Activated CD4-positive, alpha-beta T cell treated with anti-CD3 and anti-CD28 coated beads, Interleukin-2, amount 50 U/mL, for 16 hours (primary cell): ENCODE measurements around the gene IL1RN.

Source experiments
- DNase-seq: peaks from one replicate; pipeline ENCODE4 v3.0.0-alpha.2; 2020

IL1RN gene

GRCh38 chr2:113129519-113130078, 2.2 kb downstream of the IL1RN start:
- DNase-seq: no peak

DNA sequence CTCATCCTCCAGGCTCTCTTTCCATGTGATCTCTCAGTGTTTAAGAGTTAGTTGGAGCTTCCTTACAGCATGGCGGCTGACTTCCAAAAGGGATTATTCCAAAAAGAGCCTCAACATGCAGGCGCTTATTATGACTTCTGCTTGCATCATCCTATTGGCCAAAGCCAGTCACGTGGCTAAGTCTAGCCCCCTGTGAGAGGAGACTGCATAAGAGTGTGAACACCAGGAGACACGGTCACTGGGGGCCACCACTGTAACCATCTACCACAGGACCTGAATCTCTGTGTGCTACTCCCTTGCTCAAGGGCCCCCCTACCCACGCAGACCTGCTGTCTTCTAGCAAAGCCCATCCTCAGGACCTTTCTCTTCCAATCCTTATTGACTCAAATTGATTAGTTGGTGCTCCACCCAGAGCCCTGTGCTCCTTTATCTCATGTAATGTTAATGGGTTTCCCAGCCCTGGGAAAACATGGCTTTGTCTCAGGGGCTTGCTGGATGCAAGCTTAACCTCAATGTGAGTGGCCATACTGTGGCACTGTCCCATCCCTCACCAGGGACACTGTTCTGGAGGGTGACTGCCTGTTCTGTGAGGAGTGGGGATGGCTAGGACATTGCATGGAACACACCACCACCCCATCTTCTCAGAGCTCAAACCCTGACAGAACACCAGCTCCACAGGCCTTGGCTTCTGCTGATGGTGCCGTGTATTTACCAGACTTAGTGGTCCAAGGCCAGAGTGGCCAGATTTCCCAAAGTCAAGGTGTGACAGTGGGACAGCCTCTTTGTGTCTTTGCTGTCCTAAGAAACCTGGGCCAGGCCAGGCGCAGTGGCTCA, 4.2 kb downstream of the IL1RN start:
- DNase-seq: no peak

GRCh38 chr2:113132414-113133021, 5.1 kb downstream of the IL1RN start:
- DNase-seq: no peak

- peak; percentile 33 for DNase-seq
Observed at GRCh38 chr2:113133704-113134598, 6.6 kb downstream of the IL1RN start.

DNA sequence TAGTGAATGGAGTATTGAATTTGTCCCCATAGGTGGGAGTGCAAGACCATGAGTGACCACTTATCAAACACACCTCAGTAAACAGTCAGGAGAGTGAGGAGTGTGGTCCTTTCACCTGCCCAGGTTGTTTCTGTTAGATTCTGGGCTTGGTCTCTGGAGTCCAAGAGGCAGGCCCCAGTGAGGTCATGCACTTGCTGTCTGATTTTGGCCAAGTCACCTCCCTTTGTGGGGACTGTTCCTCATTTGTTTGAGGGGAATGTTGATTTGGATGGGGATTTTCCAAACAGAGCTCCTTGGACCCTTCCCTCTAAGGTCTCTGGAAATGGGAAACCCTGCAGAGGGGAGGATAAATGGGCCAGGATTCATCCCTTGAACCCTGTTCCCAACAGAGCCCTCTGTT, 7.3 kb downstream of the IL1RN start:
- no peak for DNase-seq

DNA sequence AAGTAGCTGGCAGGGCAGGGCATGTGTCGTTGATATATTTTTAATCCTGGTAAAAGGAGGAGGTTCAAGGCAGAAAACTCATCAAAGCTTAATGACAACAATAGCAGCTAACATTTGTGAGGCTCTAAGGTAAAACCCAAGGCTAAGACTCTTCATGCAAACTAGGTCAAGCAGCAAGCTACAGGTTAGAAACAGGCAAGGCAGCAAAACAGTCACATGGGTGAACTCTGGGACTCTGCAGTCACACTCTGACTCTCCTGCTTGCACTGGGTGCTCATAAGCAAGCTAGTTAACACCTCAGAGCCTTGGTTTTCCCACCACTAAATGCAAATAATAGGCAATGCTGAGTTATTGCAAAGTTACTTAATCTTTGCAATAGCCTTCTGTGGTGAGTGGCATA, 7.9 kb downstream of the IL1RN start:
- peak; percentile 17 for DNase-seq

GRCh38 chr2:113136828-113137775, 9.7 kb downstream of the IL1RN start:
- peak; percentile 42 for DNase-seq

DNA sequence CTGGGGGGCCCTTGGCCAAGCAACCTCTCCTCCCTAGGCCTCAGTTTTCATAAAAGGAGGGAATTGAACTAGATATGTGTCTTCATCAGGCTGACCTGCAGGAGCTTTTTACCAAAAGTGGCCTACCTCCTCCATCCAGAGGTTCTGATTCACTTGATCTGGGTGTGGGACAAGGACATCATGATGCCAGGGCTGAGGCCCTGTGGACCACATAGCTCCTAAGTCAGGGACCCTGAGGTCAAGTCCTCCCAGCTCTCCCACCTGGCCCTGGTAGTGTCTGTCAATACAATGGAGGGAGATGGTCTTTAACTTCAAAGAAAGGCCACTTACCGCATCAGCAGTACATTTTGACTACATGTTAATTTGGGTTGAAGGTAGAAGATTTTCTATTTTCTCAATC, 10.4 kb downstream of the IL1RN start:
- DNase-seq: no peak

DNA sequence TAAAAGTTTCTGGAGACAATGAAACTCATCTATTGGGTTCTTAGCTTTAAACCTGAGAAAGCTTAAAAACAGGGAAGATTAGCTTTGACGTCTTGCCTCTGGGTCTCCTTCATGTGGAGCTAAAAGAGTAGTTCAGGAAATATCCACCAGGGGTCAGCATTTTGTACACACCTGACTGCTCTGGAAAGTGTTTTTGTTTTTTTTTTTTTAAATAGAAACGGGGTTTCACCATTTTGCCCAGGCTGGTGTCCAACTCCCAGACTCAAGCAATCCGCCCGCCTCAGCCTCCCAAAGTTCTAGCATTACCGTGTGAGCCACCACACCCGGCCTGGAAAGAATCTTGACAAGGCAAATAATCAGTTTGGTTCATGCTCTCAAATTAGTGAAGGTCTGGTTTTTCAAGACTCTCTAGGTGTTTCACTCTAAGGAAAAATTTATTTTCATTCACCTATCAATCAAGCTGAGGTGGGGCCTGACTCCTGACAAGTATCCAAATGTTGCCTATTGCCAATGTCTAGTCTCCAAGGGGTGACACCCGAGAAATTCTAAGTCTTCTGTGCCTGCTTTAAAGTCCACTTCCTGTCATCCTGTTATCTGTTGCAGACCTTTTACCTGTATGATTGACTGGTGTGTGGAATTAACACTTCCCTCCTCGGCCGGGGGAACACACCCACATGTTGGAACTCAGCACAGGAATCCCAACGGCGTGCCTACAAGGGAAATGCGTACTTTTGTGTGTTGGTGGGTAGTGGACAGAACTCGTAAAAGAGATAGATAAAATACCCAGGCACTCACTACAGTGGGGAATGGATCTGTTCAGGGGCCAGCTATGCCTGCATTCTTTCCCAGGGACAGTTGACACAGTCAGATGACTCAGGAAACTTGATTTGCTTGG, 11.3 kb downstream of the IL1RN start:
- DNase-seq: peak; percentile 83

- DNase-seq: no peak
Observed at GRCh38 chr2:113141451-113141850, 14.1 kb downstream of the IL1RN start.

- DNase-seq: no peak
Observed at GRCh38 chr2:113142290-113142689, 14.9 kb downstream of the IL1RN start.

DNA sequence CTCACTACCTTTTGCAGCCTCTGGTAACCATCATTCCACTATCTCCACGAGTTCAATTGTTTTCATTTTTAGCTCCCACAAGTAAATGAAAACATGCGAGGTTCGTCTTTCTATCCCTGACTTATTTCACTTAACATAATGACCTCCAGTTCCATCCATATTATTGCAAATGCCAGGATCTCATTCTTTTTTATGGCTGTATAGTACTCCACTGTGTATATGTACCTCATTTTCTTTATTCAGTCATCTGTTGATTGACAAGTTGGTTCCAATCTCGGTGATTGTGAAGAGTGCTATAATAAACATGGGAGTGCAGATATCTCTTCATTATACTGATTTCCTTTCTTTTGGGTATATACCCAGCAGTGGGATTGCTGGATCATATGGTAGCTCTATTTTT, 16.9 kb downstream of the IL1RN start:
- no peak for DNase-seq

DNA sequence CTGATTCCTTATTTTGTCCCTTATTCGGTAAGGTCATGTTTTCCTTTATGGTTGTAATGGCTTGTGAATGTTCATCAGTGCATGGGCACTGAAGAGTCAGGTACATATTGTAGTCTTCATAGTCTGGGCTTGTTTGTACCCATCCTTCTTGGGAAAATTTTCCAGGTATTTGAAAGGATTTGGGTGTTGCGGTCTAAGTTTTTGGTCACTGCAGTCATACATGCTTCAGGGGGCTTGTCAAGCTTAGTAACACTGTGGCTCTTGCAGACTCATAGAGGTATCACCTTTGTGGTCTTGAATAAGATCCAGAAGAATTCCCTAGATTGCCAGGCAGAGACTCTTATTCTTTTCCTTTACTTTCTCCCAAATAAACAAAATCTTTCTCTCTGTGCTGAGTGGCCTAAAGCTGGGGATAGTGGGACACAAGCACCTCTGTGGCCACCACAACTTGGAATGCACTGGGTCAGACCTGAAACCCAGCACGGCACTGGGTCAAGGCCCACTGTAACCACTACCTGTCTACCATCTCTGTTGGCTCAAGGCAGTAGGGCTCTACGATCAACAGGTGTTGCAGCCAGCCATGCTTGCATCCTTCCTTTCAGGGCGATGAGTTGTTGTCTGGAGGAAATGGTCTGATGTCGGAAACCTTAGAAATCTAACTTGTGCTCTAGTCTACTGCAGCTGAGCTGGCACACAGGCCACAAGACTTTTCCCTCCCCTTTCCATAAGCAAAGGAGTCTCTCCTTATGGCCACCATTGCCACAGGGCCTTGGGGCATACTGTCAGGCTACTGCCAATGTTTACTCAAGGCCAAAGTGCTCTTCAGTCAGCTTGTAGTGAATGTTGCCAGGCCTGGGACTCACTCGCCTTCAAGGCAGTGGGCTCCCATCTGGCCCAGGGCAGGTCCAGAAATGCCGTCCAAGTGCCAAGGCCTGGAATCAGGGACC, 21.5 kb downstream of the IL1RN start:
- no peak for DNase-seq

- no peak for DNase-seq
Observed at GRCh38 chr2:113149553-113150257, 22.3 kb downstream of the IL1RN start.

GRCh38 chr2:113150258-113150601, 22.8 kb downstream of the IL1RN start:
- DNase-seq: no peak

DNA sequence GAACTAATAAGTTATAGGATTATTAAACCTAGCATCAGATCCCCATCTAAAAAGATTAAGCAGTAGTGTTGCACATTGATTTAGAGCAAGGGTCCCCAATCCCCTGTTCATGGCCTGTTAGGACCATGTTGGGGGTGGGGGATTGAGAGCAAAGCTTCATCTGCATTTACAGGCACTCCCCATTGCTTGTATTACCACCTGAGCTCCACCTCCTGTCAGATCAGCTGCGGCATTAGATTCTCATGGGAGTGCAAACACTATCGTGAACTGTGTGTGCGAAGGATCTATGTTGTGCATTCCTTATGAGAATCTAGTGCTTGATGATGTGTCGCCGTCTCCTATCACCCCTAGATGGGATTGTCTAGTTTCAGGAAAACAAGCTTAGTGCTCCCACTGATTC, 27.9 kb downstream of the IL1RN start:
- DNase-seq: no peak

DNA sequence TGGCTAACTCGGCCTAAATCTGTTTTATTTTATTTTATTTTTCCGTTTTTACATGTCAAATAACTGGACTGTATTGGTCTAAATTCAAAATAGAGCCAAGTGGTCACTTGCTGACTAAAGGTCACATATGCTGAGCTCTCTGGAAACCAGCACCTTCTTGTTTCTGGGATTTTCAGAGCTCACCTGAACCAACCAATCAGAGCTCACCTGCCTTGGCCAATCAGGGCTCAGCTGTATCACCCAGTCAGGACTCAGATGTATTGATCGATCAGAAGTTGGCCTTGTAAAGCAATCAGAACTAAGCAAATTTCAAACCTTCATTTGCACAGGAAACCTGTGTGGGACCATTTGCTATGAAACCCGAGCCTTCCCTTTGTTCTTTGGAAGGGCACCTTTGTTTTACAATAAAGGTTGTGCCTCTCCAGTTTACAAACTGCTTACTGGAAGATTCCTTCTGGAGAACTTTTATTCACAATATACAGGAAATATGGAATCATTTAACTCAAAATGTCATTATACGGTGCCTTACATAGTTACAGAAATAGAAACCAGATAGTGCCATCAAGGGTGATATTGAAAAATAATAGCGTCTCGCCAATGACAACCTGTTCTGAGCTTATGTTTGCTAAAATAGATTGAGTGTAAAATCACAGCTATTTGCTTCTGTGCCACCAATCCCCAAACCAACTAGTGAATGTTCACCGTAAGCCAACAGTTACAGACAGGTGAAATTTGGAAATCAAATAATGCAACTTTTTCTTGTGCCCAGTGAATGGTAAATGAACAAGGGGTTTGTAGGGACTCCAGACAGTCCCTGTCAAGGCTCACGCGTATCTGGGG, 29.1 kb downstream of the IL1RN start:
- no peak for DNase-seq
